Measurements from ENCODE around the gene OTOS. TPM values are rescaled to one million over a fixed set of nuclear protein-coding genes. Genes with fewer than 3 reads are reported as not detected.

OTOS gene
- total RNA-seq, 1 donor from 2014 or later, result not detected

GRCh38 chr2:240166761-240167587 lies 26.5 kb upstream of the OTOS start:
- Histone ChIP-seq H3K27ac (no peak overlapping the region), H3K4me1 (no peaks in the 10 kb centered on the region), H3K4me3 (no peak overlapping the region), H3K36me3 (no peaks in the 10 kb centered on the region), H3K27me3 (ENCODE audit: low read depth) (peaks cover 15% of the 10 kb centered on the region), H3K9me3 (no peaks in the 10 kb centered on the region)
- no peak for TF ChIP-seq CTCF (IDR thresholded peaks at IDR 0.05)
- ATAC-seq (no peak), DNase-seq (peak; percentile 32)
- intact Hi-C loops (cut with DNase I), result no loop called here

DNA sequence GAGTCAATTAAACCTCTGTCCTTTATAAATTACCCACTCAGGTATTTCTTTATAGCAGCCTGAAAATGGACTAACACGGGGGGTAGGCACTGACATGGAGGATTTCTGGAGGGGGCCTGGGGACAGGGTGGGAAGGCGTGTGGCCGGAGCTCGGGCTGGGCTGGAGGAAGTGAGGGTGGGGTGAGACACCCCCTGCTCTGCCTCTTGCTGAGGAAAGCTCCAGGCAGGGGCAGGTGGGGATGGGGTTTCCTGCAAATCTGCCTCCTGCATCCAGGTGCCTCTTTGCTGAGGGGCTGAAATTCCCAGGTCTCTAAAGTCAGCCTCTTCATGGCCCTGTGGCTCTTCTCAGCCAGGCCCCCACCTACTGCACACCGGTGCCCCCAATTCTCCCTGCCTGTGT lies 25.7 kb upstream of the OTOS start:
- H3K36me3 ChIP-seq, result no peaks in the 10 kb centered on the region
- H3K4me3 ChIP-seq, result no peak overlapping the region
- ATAC-seq, result no peak
- TF ChIP-seq CTCF (IDR thresholded peaks at IDR 0.05), result no peak
- DNase-seq, result peak; percentile 24
- H3K4me1 ChIP-seq, result no peaks in the 10 kb centered on the region
- intact Hi-C loops (cut with DNase I), result no loop called here
- H3K27me3 ChIP-seq (ENCODE audit: low read depth), result peaks cover 13% of the 10 kb centered on the region
- H3K27ac ChIP-seq, result no peak overlapping the region
- H3K9me3 ChIP-seq, result no peaks in the 10 kb centered on the region

DNA sequence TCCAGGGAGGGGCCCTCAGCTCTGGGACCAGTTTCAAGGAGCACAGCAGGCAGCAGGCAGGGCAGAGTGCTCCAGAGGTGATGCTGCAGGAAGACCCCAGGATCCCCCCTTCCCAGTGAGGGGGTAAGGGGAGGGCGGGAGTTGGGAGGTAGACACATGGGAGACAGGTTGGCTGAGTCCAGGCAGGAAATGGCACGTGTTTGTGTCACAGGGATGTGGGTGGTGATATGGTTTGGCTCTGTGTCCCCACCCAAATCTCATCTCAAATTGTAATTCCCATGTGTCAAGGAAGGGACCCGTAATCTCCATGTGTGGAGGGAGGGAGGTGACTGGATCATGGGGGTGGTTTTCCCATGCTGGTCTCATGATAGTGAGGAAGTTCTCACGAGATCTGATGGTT lies 25.2 kb upstream of the OTOS start:
- Histone ChIP-seq H3K4me1 (no peaks in the 10 kb centered on the region), H3K36me3 (no peaks in the 10 kb centered on the region), H3K27ac (no peak overlapping the region), H3K4me3 (no peak overlapping the region), H3K27me3 (ENCODE audit: low read depth) (peaks cover 11% of the 10 kb centered on the region), H3K9me3 (no peaks in the 10 kb centered on the region)
- TF ChIP-seq CTCF (IDR thresholded peaks at IDR 0.05), result no peak
- DNase-seq (peak; percentile 19), ATAC-seq (no peak)
- intact Hi-C loops (cut with DNase I), result no loop called here

GRCh38 chr2:240165034-240165433 lies 24.6 kb upstream of the OTOS start:
- DNase-seq, result peak; percentile 22
- no peaks in the 10 kb centered on the region for H3K36me3 ChIP-seq
- no peak for TF ChIP-seq CTCF (IDR thresholded peaks at IDR 0.05)
- no peak overlapping the region for H3K27ac ChIP-seq
- peaks cover 11% of the 10 kb centered on the region for H3K27me3 ChIP-seq (ENCODE audit: low read depth)
- no peaks in the 10 kb centered on the region for H3K4me1 ChIP-seq
- intact Hi-C loops (cut with DNase I), result no loop called here
- H3K9me3 ChIP-seq, result no peaks in the 10 kb centered on the region
- H3K4me3 ChIP-seq, result no peak overlapping the region
- no peak for ATAC-seq

GRCh38 chr2:240164586-240164985 lies 24.1 kb upstream of the OTOS start:
- no peak overlapping the region for H3K4me3 ChIP-seq
- no peaks in the 10 kb centered on the region for H3K9me3 ChIP-seq
- H3K27me3 ChIP-seq (ENCODE audit: low read depth), result peaks cover 11% of the 10 kb centered on the region
- no peak for DNase-seq
- no peak overlapping the region for H3K27ac ChIP-seq
- intact Hi-C loops (cut with DNase I), result no loop called here
- no peaks in the 10 kb centered on the region for H3K4me1 ChIP-seq
- no peaks in the 10 kb centered on the region for H3K36me3 ChIP-seq
- no peak for TF ChIP-seq CTCF (IDR thresholded peaks at IDR 0.05)
- ATAC-seq, result no peak

Data from lower lobe of right lung (tissue), 2 donors.